H9 (cell line): ENCODE measurements around the gene NKRF. TPM values are rescaled to one million over a fixed set of nuclear protein-coding genes. Genes with fewer than 3 reads are reported as not detected.

Experiments
- DNase-seq: peaks from one replicate; pipeline ENCODE4 v3.0.0-alpha.2; 2017
- H2AFZ ChIP-seq: one replicate; pipeline ENCODE4 v1.6.1; 2013; ENCODE audit warnings: mild to moderate bottlenecking, low read length, control low read depth, moderate library complexity
- H2AK5ac ChIP-seq: 2 replicates; pipeline ENCODE4 v1.6.1; 2013; ENCODE audit warnings: low read length, control low read depth, mixed read lengths; ENCODE audit not compliant: insufficient read length
- H2BK120ac ChIP-seq: one replicate; pipeline ENCODE4 v1.6.1; 2013; ENCODE audit warnings: low read depth, mild to moderate bottlenecking, low read length, control low read depth, inconsistent platforms; ENCODE audit not compliant: poor library complexity, severe bottlenecking
- H2BK12ac ChIP-seq: 2 replicates; pipeline ENCODE4 v1.6.1; 2013; ENCODE audit warnings: low read length, control low read depth, mixed read lengths, low read depth; ENCODE audit not compliant: insufficient read length
- H2BK15ac ChIP-seq: 2 replicates; pipeline ENCODE4 v1.6.1; 2013; ENCODE audit warnings: low read depth, low read length, control low read depth
- H2BK20ac ChIP-seq: one replicate; pipeline ENCODE4 v1.6.1; 2013; ENCODE audit warnings: low read depth, mild to moderate bottlenecking, low read length, control low read depth, inconsistent platforms; ENCODE audit not compliant: poor library complexity, severe bottlenecking
- H2BK5ac ChIP-seq: 2 replicates; pipeline ENCODE4 v1.6.1; 2013; ENCODE audit warnings: low read length, control low read depth, mixed read lengths; ENCODE audit not compliant: insufficient read length
- H3K14ac ChIP-seq: 2 replicates; pipeline ENCODE4 v1.6.1; 2013; ENCODE audit warnings: low read length, control low read depth; ENCODE audit not compliant: insufficient read depth
- H3K18ac ChIP-seq: 2 replicates; pipeline ENCODE4 v1.6.1; 2013; ENCODE audit warnings: low read depth, mild to moderate bottlenecking, mixed read lengths, low read length, control low read depth; ENCODE audit not compliant: insufficient read length
- H3K23ac ChIP-seq: 2 replicates; pipeline ENCODE4 v1.6.1; 2013; ENCODE audit warnings: low read length, control low read depth, mixed read lengths, low read depth; ENCODE audit not compliant: insufficient read length
- H3K23me2 ChIP-seq: 2 replicates; pipeline ENCODE4 v1.6.1; 2013; ENCODE audit warnings: low read depth, mild to moderate bottlenecking, mixed read lengths, low read length, control low read depth; ENCODE audit not compliant: insufficient read length, poor library complexity, severe bottlenecking
- H3K27ac ChIP-seq: 2 replicates; pipeline ENCODE4 v1.5.1; 2013; ENCODE audit warnings: low read length, control low read depth, mixed read lengths, low read depth; ENCODE audit not compliant: insufficient read length
- H3K27me3 ChIP-seq: 2 replicates; pipeline ENCODE4 v1.6.1; 2013; ENCODE audit warnings: low read length, control low read depth, inconsistent platforms; ENCODE audit not compliant: insufficient read depth
- H3K4ac ChIP-seq: 2 replicates; pipeline ENCODE4 v1.6.1; 2013; ENCODE audit warnings: low read depth, mild to moderate bottlenecking, control low read depth, inconsistent platforms, low read length, moderate library complexity
- H3K4me1 ChIP-seq: 2 replicates; pipeline ENCODE4 v1.6.1; 2013; ENCODE audit warnings: low read length, control low read depth, inconsistent platforms; ENCODE audit not compliant: insufficient read depth
- H3K4me2 ChIP-seq: 2 replicates; pipeline ENCODE4 v1.6.1; 2013; ENCODE audit warnings: low read length, control low read depth, mixed read lengths; ENCODE audit not compliant: insufficient read length, insufficient read depth
- H3K56ac ChIP-seq: 2 replicates; pipeline ENCODE4 v1.6.1; 2013; ENCODE audit warnings: low read depth, mild to moderate bottlenecking, mixed read lengths, low read length, control low read depth; ENCODE audit not compliant: insufficient read length
- H3K79me1 ChIP-seq: 2 replicates; pipeline ENCODE4 v1.6.1; 2013; ENCODE audit warnings: low read depth, mild to moderate bottlenecking, moderate library complexity, low read length, control low read depth, inconsistent platforms; ENCODE audit not compliant: insufficient read depth, poor library complexity, severe bottlenecking
- H3K79me2 ChIP-seq: 2 replicates; pipeline ENCODE4 v1.6.1; 2013; ENCODE audit warnings: low read length, control low read depth, inconsistent platforms; ENCODE audit not compliant: insufficient read depth
- H3K9ac ChIP-seq: 2 replicates; pipeline ENCODE4 v1.6.1; 2013; ENCODE audit warnings: low read length, control low read depth, mixed read lengths; ENCODE audit not compliant: insufficient read length; ENCODE audit errors: extremely low read depth
- H3K9me3 ChIP-seq: one replicate; pipeline ENCODE4 v1.6.1; 2013; ENCODE audit warnings: low read depth, low read length, inconsistent platforms; ENCODE audit not compliant: control insufficient read depth
- H3T11ph ChIP-seq: one replicate; pipeline ENCODE4 v1.6.1; 2013; ENCODE audit warnings: mild to moderate bottlenecking, low read length, control low read depth, inconsistent platforms
- H4K20me1 ChIP-seq: one replicate; pipeline ENCODE4 v1.6.1; 2013; ENCODE audit not compliant: control insufficient read depth, insufficient read length, insufficient read depth
- H4K5ac ChIP-seq: 2 replicates; pipeline ENCODE4 v1.6.1; 2013; ENCODE audit warnings: low read depth, mild to moderate bottlenecking, mixed read lengths, low read length, control low read depth; ENCODE audit not compliant: insufficient read length
- H4K8ac ChIP-seq: replicated peaks from 2 replicates; pipeline ENCODE4 v1.6.1; 2013; ENCODE audit warnings: low read length, control low read depth, mixed read lengths, low read depth; ENCODE audit not compliant: insufficient read length
- H4K91ac ChIP-seq: 2 replicates; pipeline ENCODE4 v1.6.1; 2013; ENCODE audit warnings: low read depth, mild to moderate bottlenecking, moderate library complexity, mixed read lengths, low read length, control low read depth; ENCODE audit not compliant: insufficient read length
- H3K27ac Mint-ChIP-seq, 3 experiments: 2 replicates in 2 of 3; 3 replicates in 1 of 3; pipeline ENCODE4 v1.8.0; 2020 to 2021; ENCODE audit warnings: mixed read lengths in 3 of 3, mild to moderate bottlenecking in 1 of 3, moderate library complexity in 1 of 3
- H3K27me3 Mint-ChIP-seq: 2 replicates; pipeline ENCODE4 v1.8.0; 2021; ENCODE audit warnings: low read depth, mild to moderate bottlenecking, moderate library complexity, mixed read lengths
- H3K36me3 Mint-ChIP-seq, 3 experiments: 2 replicates in 2 of 3; 3 replicates in 1 of 3; pipeline ENCODE4 v1.8.0; 2020 to 2021; ENCODE audit warnings: low read depth in 3 of 3, mixed read lengths in 3 of 3; ENCODE audit not compliant: insufficient read depth in 1 of 3
- H3K4me1 Mint-ChIP-seq, 2 experiments: 2 replicates each; pipeline ENCODE4 v1.8.0; 2020; ENCODE audit warnings: mixed read lengths in 2 of 2
- H3K4me3 Mint-ChIP-seq, 2 experiments: 2 replicates in 1 of 2; 3 replicates in 1 of 2; pipeline ENCODE4 v1.8.0; 2020 to 2021; ENCODE audit warnings: mild to moderate bottlenecking in 2 of 2, mixed read lengths in 2 of 2, moderate library complexity in 1 of 2
- H3K9me3 Mint-ChIP-seq, 2 experiments: 2 replicates in 1 of 2; 3 replicates in 1 of 2; pipeline ENCODE4 v1.8.0; 2020; ENCODE audit warnings: mild to moderate bottlenecking in 2 of 2, mixed read lengths in 2 of 2, moderate library complexity in 1 of 2
- WGBS: extraction: QIAGEN DNeasy Blood & Tissue Kit; methylation state at CpG from one replicate; pipeline ENCODE4 v1.1.7; 2013; ENCODE audit warnings: missing lambda C conversion rate, low lambda C conversion rate, mixed read lengths; ENCODE audit not compliant: insufficient read length; ENCODE audit errors: extremely low coverage; 5-methylcytosine and 5-hydroxymethylcytosine counted together
- total RNA-seq: library from RNA; stranded (reverse); gene quantifications from 2 replicates; pipeline ENCODE4 v1.2.1, GENCODE V29; 2021
- TF ChIP-seq, protein P1 (sequence below): fragments of 200-600 bp; sonication (generic); conservative IDR thresholded peaks from 3 replicates; pipeline ENCODE4 v1.8.0; 2021; ENCODE audit warnings: antibody characterized with exemption, mild to moderate bottlenecking

NKRF gene
- total RNA-seq, 1 experiment from 2014 or later = 15.1 TPM

DNA sequence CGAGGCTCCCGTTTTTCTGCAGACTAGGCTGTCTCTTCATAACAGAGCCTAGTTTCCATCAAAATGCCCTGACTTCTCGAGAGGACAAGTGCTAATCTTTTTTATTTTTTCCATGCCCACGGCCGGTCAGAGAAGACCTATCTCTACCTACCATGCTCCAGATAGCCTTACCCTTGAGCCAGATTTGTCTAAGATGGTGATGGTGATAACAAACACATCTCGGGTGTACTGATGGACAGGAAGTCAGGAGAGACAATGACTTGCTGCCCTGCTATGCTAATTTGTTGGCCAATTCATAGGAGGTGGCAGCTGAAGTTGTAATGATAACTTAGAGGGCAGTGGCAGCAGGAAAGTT, 42.2 kb upstream of the NKRF start:
- TF ChIP-seq, protein P1, sequence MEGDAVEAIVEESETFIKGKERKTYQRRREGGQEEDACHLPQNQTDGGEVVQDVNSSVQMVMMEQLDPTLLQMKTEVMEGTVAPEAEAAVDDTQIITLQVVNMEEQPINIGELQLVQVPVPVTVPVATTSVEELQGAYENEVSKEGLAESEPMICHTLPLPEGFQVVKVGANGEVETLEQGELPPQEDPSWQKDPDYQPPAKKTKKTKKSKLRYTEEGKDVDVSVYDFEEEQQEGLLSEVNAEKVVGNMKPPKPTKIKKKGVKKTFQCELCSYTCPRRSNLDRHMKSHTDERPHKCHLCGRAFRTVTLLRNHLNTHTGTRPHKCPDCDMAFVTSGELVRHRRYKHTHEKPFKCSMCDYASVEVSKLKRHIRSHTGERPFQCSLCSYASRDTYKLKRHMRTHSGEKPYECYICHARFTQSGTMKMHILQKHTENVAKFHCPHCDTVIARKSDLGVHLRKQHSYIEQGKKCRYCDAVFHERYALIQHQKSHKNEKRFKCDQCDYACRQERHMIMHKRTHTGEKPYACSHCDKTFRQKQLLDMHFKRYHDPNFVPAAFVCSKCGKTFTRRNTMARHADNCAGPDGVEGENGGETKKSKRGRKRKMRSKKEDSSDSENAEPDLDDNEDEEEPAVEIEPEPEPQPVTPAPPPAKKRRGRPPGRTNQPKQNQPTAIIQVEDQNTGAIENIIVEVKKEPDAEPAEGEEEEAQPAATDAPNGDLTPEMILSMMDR = no peak
- H4K20me1 ChIP-seq = no peaks in the 10 kb centered on the region
- no peak overlapping the region for H2BK15ac ChIP-seq
- H2BK12ac ChIP-seq = no peak overlapping the region
- no peak overlapping the region for H3K27ac Mint-ChIP-seq
- H3T11ph ChIP-seq = no peak overlapping the region
- H2AFZ ChIP-seq = no peak overlapping the region
- H3K9me3 ChIP-seq = peaks cover 47% of the 10 kb centered on the region
- H4K91ac ChIP-seq = no peak overlapping the region
- H3K4me2 ChIP-seq = no peak overlapping the region
- no peak overlapping the region for H3K4ac ChIP-seq
- H3K56ac ChIP-seq = no peak overlapping the region
- peaks cover 12 to 28% (median 12%) of the 10 kb centered on the region in 3 experiments for H3K36me3 Mint-ChIP-seq
- no peaks in the 10 kb centered on the region for H3K79me2 ChIP-seq
- H3K4me1 ChIP-seq = no peaks in the 10 kb centered on the region
- no peak for DNase-seq
- no peak overlapping the region for H3K4me3 Mint-ChIP-seq
- H2BK5ac ChIP-seq = no peak overlapping the region
- no peak overlapping the region for H2BK20ac ChIP-seq
- WGBS = no CpG with 5 or more reads among the region's 6 CpGs
- H3K27me3 Mint-ChIP-seq = no peaks in the 10 kb centered on the region; the same call in 1 of the 2 replicates
- no peak overlapping the region for H3K14ac ChIP-seq
- no peaks in the 10 kb centered on the region for H3K27me3 ChIP-seq
- H2AK5ac ChIP-seq = no peak overlapping the region
- no peaks in the 10 kb centered on the region for H3K4me1 Mint-ChIP-seq
- no peak overlapping the region for H4K5ac ChIP-seq
- H3K18ac ChIP-seq = no peak overlapping the region
- H2BK120ac ChIP-seq = no peak overlapping the region
- H3K9ac ChIP-seq = no peak overlapping the region
- H3K79me1 ChIP-seq = no peaks in the 10 kb centered on the region
- peaks cover 61 to 66% of the 10 kb centered on the region in 2 experiments for H3K9me3 Mint-ChIP-seq
- no peak overlapping the region for H4K8ac ChIP-seq
- no peak overlapping the region for H3K27ac ChIP-seq
- no peak overlapping the region for H3K23ac ChIP-seq
- no peaks in the 10 kb centered on the region for H3K23me2 ChIP-seq
